RPMI8226 (cell line): Measurements from ENCODE around the gene FGFR1OP2.
"Not testable (repeated sequence)": the region's sequence is repeated elsewhere in the genome, so short reads cannot be mapped to it uniquely, and the experiment has no call there.

Experiments
- DNase-seq: peaks from one replicate; pipeline ENCODE4 v3.0.0-alpha.2; 2015

The FGFR1OP2 gene

DNA sequence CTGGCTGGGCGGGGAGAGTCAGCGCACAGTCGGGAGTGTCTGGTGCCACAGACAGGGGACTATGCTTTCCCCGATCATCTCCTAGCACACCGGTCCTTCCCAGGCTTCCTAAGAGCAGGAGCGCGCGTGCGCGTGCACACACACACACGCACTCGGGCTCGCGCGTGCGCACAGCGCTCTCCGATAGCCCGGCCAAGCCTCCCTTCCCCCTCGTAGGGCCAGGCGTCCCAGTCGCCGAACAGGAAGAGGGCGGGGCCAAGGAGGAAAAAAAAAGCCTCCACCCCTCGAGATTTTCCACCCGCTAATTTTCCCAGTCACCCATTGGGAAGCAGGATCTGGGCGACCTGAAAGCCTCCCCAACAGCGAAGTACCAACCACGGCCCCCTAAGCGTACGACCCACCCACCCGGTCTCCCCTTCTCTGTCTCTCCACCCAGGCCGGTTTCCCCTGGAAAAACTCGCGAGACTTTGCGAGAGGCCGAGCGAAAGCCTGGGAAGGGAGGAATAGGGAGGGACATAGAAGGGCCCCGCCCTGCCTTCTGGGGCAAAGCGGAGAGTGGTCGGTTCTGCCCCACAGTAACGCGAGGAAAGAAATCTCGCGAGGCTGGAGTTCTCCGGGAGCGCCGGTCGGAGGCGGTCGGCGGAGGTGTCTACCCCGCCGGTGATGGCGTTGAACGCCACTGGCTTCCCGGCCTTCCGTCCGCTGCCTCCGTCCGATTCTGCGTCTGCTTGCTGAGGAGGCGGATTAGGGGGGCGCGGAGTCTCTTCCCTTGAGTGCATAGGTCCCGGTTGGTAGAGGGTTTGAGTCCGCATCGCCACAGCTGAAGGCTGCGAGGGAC is at the start of gene FGFR1OP2, which contains the start of gene INTS13:
Gene FGFR1OP2 (plus strand): TSS at position 608 of the 838 bp plus-strand sequence. CDS start 15,689 bp downstream, outside the sequence.
Gene INTS13 (minus strand): TSS at position 119 of the 838 bp plus-strand sequence. CDS start 1,178 bp downstream, outside the sequence.
- DNase-seq, result peak; percentile 98

DNA sequence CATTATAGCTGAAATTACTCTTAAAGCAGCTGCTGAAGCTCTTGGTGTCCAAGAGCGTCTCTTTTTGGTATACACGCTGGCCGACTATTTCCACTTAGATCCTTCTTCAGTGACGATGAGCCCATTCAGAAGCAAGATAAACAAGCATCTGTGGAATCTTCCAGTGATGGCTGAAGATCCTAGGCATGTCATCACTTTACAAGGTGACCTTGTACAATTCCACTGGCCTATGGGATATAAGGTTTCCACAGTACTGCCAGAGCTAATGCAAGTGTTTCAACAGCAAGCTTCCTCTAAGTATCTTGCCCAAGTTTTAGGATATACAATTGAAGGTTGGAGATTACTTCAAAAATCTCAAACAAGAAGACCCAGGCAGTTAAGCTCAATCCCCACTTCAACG is 47.5 kb upstream of the FGFR1OP2 start:
- no peak for DNase-seq

- no peak for DNase-seq
Measured at GRCh38 chr12:26891704-26892103, 46.6 kb upstream of the FGFR1OP2 start.

GRCh38 chr12:26895672-26896071 is 42.6 kb upstream of the FGFR1OP2 start:
- DNase-seq, result no peak

GRCh38 chr12:26896913-26897312 is 41.4 kb upstream of the FGFR1OP2 start:
- DNase-seq, result no peak

DNA sequence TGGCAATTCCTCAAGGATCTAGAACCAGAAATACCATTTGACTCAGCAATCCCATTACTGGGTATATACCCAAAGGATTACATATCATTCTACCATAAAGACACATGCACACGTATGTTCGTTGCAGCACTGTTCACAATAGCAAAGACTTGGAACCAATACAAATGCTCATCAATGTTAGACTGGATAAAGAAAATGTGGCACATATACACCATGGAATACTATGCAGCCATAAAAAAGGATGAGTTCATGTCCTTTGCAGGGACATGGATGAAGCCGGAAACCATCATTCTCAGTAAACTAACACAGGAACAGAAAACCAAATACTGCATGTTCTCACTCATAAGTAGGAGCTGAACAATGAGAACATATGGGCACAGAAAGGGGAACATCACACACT is 34.9 kb upstream of the FGFR1OP2 start:
- not testable (repeated sequence) for DNase-seq

- no peak for DNase-seq
Measured at GRCh38 chr12:26906024-26906423, 32.2 kb upstream of the FGFR1OP2 start.

GRCh38 chr12:26906704-26907103 is 31.6 kb upstream of the FGFR1OP2 start:
- DNase-seq, result peak; percentile 85

DNA sequence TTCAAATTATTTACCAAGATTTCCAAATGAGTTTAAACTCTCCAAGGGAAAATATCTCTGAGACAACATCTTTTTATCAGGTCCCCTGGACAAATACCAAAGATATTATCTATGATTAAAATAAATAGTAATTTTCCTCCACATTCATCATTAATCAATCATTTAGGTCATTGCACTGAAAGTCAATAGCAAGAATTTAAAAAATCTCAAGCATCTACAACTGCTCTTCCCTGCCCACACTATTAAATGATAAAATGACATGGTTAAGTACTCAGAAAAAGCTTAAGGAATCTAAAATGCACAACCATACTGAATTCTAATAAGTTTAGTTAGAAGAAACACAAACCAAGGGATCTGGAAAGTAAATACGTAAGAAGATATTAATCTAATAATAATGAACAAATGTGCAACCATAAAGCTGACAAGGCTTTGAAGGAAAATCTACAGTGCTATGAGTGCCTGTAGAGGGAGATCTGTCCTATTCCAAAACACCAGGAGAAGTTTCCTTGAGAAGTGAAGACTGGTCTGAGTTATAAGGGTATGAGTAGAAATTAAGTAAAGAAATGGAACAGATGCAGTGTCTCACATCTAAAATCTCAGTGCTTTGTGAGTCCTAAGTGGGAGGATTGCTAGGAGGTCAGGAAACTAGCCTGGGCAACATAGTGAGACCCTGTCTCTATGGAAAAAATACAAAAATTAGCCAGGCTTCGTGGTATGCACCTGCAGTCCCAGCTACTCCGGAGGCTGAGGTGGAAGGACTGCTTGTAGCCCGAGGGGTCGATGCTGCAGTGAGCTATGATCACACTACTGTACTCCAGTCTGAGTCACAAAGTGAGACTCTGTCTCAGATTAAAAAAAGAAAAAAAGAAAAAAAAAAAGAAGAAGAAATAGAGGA is 19.7 kb upstream of the FGFR1OP2 start:
- DNase-seq, result no peak

DNA sequence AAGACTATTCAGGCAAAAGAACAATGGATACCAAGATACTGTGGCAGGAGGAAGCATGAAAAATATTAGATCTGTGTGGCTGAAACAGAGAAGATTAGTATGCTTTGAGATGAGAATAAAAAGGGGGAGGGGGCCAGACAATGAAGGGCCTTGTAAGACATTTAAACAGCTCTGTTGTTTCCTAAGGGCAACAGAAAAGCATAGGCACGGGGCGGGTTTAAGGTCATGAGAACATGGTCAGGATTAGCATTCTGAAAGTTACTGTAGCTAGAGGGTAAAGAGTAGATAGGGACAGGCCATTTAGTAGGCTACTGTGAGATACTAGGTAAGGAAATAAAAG is 19.1 kb upstream of the FGFR1OP2 start:
- DNase-seq, result no peak

GRCh38 chr12:26921886-26922285 is 16.4 kb upstream of the FGFR1OP2 start:
- no peak for DNase-seq

- no peak for DNase-seq
Measured at GRCh38 chr12:26928661-26929060, 9.6 kb upstream of the FGFR1OP2 start.

- DNase-seq, result no peak
Measured at GRCh38 chr12:26929590-26929989, 8.7 kb upstream of the FGFR1OP2 start.

DNA sequence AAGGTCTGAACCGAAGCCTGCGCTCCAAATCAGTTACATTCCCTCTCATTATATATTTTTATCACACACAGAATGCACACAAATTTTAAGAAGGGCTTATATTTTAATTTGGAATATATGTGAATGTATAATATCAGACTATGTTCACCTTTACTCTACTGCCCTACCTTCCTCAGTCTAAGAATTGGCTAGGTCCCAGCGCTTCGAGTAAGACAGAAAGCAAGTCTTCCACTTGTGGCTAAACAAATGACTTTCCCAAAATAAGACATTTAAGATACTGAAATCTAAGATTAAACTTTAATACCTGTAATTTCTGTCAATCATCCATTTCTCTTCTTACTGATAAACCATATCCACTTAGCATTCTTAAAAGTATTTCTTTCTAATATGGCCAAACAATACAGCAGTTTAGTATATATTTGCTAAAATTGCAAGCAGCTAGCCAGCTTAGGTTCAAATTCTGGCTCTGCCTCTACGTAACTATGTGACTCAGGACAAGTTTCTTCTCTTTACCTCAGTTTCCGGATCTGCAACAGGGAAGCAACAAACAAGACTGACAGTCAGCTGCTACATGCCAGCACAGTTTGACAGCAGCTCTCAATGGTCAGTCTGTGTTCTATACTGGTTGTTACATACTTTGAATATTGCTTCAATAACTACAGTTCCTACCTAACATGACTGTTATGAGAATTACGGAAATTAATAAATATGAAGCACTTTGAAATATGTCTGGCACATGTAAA is 2.5 kb upstream of the FGFR1OP2 start:
- DNase-seq, result no peak

GRCh38 chr12:26936559-26937442 is 1.5 kb upstream of the FGFR1OP2 start:
- peak; percentile 4 for DNase-seq

GRCh38 chr12:26937443-26937862 is 817 bp upstream of the FGFR1OP2 start:
- DNase-seq, result no peak

- DNase-seq, result peak; percentile 35
Measured at GRCh38 chr12:26938701-26939062, 412 bp downstream of the FGFR1OP2 start.

DNA sequence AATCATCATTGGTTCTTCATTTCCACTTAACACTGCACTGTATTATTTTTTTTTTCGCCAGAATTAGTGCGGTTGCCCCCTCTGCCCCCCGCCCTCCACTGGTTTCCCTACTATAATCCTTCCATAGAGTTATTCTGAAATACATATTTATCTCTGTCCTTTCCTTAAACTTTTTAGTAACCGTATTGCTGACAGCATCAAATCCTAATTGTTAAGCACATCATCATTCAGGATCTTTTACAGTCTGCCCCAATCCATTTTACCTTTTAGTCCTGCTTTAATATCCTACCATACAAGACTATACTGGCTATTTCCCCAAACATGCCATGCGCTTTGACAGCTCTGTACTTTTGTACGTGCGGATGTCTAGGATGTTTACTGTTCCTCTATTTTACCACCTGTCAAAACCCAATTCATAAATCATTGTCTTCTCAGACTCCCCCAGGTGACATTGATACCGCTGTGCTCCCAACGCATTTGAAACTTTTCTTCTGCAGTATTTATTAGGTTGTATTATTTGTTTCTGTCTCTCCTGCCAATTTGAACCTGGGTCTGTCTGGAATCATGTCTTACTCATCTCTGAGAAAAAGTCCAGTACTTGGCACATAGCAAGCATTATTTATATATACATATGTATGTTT is 1.0 kb downstream of the FGFR1OP2 start:
- peak; percentile 41 for DNase-seq

DNA sequence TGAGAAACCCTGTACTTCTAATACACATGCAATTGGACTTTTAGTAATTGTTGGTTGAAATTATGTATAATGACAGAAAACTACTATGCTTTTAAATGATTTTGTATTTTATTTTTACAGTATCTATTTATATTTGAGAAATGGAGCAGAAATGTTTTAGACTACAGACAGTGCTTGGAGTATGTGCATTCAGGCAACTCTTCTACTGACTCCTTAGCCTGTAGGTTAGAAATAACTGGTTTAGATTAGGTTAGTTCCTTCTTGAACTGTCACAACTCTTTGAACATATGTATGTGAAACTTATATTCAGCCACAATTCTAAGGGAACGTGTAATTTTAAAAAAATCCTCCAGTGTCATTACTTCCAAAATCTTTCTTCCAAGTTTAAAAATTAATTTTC is 1.7 kb downstream of the FGFR1OP2 start:
- peak; percentile 9 for DNase-seq

DNA sequence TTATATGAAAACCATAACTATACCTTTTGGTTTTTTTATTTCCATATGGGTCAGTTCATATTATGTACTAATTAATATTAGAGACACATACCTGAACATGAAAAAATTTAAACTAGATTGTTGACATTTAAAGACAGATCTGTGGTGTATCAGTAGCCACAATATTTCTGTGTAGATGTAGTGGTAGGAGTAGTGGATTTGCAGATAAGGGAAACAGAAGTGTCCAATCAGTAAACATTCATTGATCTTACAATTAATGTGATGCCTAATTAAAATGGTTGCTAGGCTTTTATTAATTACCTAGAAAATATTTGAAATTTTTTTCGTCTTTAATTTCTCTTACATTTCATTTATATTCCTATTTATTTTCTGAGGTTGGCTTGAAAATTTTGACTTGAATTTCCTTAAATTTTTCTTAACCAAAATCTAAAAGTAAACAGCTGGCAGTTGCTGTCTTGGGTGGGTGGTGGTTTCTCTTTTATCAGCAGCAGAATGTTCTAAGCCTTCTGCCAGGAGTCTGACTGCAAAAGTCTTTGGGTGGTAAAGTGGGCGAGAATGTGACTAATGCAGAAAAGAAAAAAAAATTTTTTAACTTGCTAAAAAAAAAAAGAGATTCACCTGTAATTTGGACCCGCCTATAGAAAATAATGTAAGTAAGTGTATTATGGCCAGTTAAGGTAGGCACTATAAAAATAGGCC is 2.4 kb downstream of the FGFR1OP2 start:
- DNase-seq, result peak; percentile 34

- no peak for DNase-seq
Measured at GRCh38 chr12:26941215-26941594, 2.9 kb downstream of the FGFR1OP2 start.
